HG02678 (cell line): ENCODE results near the gene COLEC11.

ENCODE experiments used
- ATAC-seq: cut with Tn5 transposase; IDR thresholded peaks from one replicate; pipeline ENCODE4 v1.9.1; 2021; ENCODE audit warnings: mild to moderate bottlenecking, moderate library complexity; ENCODE audit not compliant: unreplicated experiment

Gene COLEC11

DNA sequence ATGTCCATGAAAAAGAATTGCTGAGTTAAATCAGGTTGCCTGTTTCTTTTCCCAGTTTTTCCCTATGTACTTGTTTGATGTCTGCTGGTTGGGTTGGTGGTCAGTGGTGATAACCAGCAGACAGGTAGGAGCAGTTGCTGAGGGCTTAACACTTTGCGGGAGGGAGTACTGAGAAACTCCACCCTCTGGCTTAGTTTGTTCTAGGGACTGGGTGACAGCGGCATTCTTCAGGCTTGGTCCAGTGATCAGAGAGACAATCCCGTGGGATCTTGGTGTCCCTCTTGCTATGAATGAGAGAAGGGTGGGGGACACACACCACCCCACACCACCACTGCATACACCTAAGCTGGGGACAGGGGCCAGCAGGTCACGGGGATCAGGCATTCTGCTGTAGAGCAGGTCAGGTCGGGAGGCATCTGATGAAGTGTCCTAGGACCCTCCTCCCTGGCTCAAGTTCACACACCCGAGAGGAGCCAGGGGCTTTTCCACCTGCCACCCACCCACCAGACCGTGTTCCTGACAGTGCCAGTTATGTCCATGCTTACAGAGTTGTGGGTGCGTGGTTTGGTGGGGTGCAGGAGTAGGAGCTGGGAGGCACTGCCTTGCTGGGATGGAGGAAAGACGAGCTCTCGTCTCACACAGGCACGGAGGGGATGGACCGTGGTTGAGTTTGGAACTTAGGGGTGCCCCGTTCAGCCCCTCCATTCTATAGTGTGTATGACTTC is 41.8 kb downstream of the COLEC11 start:
- ATAC-seq = no peak

DNA sequence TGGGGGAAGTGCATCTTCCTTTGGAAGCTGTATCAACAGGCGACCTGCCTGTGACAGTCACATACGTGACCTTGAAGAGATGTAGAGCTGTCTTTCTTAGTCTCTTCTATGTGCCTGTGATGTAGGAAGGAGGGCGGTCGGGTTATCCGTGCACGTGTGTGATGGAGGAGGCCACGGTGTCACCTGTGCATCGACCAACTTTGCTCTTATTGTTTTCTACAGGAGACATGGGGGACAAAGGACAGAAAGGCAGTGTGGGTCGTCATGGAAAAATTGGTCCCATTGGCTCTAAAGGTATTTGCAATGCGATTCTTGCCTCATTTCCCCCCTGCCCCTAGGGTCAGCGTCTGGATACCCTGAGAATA is 42.4 kb downstream of the COLEC11 start:
- no peak for ATAC-seq

DNA sequence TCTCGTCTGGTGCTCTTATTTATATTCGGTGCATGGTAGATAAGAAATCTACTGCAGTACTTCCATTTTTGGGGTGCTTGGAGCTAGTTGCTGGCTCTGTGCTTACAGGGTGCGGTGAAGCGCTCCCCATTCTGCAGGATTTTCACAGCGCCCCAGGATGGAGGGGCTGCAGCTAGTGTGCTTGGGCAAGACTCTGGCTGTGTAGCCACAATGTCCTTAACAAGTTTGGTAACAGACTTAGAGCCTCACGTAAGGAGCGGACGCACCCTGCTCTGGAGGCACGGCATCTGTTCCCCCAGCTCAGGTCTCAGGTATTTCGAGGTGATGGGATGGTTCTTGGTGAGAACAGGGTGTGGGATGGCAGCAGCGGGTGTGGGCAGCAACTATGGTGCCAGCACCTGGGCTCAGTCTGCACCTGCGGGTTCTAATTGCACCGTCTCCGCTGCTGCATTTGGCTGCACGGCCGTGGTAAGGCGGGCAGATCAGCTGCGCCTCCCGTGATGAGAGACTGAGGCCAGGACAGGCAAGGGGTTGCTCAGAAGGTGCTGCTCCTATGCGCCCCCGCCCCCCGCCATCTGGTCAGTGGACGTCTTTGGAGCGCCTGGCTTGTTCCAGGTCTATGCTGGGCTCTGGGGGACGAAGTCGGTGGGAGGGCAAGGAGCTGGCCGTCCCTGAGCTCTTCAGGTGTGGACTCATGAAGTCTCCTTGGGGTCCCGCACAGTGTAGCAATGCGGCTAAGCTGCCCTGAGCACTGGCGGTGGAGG is 43.0 kb downstream of the COLEC11 start:
- ATAC-seq = no peak

DNA sequence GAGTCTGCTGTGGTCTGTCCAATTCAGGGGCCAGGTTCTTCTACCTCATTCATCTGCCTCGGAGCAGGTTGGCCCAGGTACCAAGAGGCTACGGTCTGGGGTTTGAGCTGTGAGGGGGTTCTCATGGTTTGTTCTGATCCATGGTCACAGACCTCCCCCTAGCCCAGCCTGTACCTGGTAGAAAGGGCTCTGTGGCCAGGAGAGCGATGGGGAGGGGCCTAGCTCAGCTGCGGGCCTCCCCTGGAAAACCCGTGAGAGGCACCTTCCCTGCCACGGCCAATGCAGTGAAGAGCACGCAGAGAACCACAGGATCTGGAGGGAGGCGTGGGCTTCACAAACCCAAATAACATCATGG is 43.5 kb downstream of the COLEC11 start:
- ATAC-seq = no peak

DNA sequence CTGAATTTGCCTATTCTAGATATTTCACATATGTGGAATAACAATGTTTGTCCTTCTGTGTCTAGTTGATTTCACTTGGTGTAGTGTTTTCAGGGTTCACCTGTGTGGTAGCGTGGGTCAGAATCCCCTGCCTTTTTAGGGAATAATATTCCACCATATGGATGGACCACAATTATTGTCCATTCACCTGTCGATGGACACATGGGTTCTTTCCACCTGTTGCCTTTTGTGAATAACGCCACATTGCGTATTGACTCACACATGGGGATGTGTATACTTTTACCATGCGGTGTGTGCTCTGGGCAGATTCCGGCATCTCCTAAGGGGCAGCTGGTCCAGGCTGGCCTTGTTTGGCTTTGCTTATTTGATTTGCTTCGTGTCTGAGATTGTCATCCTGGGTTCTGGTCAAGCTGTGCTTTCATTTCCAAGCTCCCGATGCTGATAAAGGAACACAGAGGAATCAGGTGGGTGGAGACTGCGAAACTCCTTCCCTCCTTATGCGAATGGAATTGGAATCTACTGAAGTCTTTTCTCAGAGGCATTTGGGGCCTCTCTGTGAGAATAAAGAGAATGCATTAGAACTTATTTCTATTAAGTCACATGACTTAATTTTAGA is 44.2 kb downstream of the COLEC11 start:
- no peak for ATAC-seq

DNA sequence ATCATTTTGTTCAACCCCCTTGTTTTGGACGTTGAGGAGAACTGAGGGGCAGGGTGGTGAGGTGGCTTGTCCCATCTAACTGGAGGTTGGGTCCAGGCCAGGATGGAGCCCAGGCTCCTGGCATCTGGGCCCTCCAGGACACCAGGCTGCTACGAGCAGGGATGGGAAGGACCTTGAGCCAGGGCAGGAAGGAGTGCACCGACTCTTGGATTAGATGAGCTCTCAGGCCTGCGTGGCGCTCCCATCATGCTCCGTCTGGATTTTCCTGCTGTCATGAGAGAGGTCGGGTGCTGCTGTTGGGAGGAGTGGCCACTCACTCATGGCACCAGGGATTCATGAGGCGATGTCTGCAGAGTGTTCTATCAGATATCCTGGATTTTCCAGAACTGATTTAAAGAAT is 44.7 kb downstream of the COLEC11 start:
- ATAC-seq = no peak

DNA sequence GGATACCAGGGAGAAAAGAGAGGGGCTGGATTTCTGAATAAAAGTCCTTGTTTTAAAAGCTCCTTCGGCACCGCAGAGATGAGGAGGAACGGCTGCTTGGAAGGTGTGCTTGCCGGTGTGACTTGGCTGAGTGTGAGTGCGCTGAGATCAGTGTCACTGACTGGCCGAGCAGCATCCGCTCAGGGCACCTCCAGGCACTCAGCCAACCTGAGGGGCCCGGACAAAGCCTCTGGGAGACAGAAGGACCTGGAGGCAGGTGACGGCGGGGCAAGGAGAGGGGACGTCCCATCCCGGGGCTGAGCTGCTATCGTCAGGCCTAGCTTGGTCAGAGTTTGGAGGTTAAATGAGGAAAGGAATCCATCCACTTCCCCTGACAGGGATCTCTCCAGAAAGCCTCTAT is 46.3 kb downstream of the COLEC11 start:
- ATAC-seq = no peak

DNA sequence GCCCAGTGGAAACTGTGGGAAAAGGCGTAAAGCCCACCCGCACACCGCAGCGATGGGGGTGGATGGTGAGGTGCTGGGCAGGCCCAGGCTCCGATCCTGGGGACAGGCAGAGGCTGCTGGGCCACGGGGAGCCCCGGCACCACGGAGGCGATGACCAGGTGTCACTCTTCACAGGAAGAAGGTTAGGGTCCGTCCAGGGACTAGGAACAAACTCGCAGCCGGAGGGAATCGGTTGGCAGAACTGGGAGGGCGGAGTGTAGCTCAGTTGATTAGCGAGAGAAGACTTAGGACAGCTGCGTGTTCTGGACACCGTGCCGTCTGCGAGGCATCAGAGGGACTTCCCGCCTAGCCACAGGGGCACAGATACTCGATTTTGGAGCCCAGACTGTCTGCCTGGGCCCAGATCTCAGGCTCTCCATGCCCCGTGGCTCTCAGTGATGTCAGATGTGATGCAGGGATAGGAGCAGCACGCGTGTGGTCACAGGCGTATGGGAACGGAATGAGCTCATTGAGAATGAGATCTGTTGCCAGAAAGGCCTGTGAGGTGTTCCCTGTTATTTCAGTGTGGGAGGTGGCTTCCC is 47.0 kb downstream of the COLEC11 start:
- ATAC-seq = no peak

DNA sequence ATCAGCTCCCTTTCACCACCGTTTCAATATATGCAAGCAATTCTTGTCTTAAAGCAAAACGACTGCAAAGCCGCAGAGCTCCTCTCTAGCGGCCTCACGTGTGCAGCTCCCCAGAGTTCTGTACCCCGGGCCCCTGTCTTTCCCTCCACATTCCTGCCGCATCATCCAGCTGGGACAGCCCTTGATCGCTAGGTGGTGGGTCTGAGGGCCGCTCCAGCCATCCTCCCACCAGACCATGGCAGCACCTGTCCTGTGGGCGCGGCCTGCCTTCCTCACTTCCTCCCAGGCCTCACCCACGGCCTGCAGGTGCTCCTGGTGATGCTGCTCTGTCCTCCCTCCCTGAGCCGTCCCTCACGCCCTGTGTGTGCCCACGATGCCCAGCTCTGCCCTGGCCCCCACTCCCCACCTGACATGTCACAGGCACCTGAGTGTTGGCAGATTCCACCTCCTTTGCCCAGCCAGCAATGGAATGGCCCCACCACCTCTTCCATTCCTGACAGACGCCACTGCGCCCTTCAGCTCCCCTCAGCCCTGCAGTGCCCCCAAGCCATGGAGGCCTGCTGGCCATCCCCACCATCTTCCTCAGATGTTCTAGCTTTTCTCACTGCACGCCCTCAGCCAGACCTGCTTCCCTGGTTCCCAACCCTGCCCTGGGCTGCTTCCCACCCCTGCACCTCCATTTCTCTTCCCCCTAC is 47.8 kb downstream of the COLEC11 start:
- no peak for ATAC-seq

DNA sequence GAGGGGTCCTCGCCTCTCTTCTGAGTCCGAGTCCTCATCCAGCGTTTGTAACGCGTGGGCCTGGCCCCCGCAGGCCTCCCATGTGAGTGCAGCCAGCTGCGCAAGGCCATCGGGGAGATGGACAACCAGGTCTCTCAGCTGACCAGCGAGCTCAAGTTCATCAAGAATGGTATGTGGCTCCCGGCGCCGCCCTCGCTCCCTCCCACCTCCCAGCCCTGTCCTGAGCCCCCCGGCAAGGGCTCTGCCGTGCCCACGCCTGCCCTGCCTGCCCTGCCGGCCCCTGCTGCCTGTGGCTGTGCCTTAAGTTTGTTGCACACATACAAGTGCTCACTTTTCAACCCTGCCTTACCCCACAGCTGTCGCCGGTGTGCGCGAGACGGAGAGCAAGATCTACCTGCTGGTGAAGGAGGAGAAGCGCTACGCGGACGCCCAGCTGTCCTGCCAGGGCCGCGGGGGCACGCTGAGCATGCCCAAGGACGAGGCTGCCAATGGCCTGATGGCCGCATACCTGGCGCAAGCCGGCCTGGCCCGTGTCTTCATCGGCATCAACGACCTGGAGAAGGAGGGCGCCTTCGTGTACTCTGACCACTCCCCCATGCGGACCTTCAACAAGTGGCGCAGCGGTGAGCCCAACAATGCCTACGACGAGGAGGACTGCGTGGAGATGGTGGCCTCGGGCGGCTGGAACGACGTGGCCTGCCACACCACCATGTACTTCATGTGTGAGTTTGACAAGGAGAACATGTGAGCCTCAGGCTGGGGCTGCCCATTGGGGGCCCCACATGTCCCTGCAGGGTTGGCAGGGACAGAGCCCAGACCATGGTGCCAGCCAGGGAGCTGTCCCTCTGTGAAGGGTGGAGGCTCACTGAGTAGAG is 48.7 kb downstream of the COLEC11 start:
- no peak for ATAC-seq

DNA sequence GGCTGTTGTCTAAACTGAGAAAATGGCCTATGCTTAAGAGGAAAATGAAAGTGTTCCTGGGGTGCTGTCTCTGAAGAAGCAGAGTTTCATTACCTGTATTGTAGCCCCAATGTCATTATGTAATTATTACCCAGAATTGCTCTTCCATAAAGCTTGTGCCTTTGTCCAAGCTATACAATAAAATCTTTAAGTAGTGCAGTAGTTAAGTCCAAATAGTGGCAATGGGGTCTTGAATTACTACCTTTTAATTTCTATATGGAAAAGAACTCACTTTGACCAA is 49.3 kb downstream of the COLEC11 start:
- peak; percentile 69 for ATAC-seq

DNA sequence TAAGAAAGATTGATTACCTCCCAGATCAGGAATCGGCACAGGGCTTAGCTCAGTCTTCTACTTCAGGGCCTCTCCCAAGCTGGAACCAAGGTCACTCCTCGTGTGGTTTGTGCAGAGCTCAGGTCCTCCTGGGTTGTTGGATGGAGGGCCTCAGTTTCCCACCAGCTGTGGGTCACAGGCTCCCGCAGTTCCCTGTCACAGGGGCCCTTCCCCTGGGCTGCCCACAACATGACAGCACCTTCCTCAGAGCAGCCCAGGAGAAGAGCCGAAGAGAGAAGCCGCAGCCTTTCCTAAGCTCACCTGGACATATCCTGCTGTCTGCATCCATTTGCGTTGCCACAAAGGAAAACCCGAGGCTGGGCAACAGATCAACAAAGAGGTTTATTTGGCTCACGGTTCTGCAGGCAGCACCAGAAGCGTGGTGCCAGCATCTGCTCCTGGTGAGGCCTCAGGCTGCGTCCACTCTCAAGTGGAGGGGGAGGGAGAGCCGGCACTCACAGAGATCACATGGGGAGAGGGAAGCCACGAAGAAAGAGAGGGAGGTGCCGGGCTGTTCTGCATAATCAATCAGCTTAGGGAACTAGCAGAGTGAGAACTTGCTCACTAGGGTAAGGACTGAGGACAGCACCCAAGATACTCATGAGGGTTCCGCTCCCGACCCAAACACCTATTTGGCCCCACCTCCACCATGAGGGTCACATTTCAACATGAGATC is 50.1 kb downstream of the COLEC11 start:
- no peak for ATAC-seq

DNA sequence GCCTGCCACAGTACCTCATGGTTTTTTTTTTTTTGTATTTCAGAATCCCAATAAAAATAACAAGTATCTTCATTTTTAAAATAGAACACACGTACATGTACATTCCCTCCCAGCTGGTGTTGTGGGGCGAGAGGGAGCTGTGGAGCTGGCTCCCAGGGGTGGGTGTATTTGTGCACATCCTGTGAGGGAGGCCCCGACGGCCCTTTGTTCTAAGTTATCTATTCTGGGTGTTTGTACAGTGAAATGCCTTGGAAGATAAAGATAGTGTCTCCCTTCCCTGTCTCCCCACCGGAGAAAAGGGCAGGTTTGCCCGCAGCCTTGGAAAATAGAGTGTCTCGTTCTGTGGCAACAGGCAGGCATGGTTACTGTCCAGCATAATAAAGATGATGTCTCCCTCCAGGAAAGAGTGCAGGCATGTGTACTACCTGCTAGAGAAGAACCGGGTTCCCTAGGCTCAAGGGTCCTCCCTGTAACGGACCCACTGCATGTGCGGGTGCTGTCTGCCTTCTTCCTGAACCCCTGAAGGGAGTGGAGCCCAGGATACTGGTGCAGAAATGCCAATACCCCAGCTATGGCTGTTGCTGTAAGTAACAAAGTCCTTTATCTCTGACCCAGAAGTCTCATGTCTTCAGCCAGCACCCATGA is 51.0 kb downstream of the COLEC11 start:
- no peak for ATAC-seq

DNA sequence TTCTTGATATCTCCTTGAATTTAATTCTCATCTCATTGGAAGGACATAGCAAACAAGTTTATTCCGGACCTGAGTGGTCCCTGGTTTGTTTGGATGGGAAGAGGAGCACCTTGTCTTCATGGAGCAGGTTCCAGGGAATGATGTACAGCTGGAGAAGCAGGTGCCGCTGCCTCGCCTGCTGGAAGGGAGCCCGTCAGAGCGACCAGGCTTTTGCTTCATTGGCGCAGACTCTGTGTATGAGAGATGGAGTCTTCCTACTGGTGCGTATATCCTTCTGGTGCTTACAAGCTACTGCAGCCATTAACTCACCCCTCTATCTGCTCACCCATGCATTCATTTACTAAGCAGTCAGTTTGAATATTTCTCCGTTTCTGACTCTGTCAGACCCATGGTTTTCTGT is 51.5 kb downstream of the COLEC11 start:
- no peak for ATAC-seq

DNA sequence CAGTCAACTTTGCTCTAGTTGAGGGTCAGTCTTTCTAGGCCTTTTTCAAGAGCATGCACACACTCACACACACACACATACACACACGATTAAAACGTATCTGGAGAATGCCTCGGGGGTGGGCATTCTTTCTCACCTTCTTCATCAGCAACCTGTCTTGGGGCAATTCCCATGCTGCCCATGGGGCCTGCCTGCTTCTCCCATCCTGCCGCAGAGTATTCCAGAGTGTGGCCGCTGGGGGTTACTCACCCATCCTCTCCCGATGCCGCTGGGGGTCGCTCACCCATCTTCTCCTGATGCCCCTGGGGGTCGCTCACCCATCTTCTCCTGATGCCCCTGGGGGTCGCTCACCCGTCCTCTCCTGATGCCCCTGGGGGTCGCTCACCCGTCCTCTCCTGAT is 52.3 kb downstream of the COLEC11 start:
- ATAC-seq = no peak

DNA sequence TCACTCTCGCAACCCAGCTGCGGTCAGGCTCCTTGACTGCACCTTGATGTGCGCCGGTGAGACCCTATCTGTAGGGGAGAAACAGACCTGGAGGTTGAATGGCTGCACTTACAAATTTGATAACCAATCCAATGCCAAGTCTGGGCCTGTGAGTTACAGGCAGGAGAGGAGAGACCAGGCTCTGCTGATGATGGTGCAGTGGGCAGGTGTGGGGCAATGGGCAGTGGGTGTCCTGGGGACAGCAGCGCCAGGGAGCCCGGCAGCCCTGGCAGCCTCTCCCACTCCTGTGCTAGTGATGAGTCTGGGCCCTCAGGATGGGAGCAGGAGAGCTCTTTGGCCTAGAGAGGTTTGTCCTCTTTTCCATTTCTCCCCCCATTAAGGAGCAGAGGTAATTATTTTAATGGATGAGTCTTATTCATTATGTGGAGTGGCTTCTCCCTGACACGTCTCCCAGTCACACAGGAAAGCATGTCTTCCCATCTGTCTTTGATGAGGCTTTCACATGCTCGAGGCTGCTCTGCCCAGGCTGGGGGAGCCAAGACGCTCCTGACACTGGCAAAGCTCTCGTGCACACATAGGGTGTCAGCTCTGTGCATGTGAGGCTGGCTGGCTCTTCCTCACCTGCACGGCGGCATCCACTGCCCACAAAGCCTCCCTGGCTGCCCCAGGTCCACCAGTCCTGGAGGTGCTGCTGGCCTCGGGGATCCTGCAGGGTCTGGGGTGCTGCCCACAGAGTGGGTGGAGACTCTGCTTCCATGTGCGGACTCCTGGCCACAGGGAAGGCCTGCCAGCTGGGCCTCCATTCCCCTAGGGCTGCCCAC is 53.1 kb downstream of the COLEC11 start:
- no peak for ATAC-seq

DNA sequence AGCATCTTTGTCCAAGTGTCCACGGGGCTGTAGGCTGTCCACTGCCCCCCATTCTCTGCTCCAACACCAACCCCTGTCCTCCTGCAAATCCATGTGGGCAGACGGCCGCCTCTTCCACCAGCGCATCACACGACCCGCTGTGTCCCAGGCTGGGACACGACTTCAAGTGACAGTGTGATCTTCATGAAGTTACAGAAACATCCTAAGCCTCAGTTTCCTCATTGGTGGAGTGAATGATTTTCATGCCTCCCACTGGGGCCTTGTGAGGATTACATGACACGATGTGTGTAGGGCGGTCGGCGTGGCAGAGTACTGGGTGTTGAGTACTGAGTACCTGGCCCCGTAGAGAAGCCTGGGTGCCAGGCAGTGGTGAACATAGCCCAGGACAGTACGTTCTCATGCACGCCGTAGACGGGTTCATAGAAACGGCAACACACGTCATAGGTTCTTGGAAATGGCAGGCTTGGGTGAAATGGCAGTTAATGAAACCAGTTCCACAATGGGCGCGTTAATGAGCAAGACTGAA is 53.8 kb downstream of the COLEC11 start:
- ATAC-seq = no peak

DNA sequence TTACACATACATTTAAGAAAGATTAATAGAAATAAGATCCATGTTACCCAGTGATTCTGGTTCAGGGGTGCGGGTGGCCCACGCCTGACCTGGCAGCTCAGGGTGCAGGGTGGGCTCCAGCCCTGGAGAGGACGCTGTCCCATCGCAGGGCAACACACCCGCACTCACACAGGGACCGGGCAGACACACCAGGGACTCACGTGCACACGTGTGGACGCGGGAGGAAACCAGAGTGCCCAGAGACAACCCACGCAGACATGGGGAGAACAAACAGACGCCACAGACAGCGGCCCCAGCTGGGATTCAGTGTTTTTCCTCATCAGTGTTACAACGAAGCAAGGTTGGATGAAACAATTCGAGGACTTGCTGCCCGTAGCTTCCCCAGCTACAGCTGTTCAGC is 54.7 kb downstream of the COLEC11 start:
- ATAC-seq = no peak
